Measurements from ENCODE around the gene BIRC3. TPM values are rescaled to one million over a fixed set of nuclear protein-coding genes. Genes with fewer than 3 reads are reported as not detected.
"Not testable (repeated sequence)": the region's sequence is repeated elsewhere in the genome, so short reads cannot be mapped to it uniquely, and the experiment has no call there.

BIRC3 gene
- total and polyA plus RNA-seq, 8 donors: 0.58 to 137 (median 44.8) TPM

DNA sequence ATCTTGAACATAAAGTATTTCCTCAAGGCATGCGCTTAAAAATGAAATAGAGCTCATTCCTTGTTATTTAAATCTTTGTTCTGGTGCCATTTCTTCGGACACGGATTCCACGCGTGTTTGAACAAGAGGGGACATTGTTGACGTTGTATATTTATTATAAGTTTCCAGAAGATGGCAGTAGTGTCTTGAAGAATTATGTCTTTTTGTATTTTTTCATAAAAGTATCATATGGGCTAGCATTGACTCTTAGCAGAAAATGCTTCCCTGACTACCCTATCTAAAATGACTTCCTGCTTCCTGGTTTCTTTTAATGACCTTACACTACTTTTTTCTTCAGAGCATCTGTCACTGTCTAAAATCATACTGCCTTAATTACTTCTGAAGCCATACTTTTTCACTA, 50.1 kb downstream of the BIRC3 start:
- no peak for TF ChIP-seq EP300 (IDR thresholded peaks at IDR 0.05)
- TF ChIP-seq POLR2A (IDR thresholded peaks at IDR 0.05): no peak
- TF ChIP-seq, protein P1, sequence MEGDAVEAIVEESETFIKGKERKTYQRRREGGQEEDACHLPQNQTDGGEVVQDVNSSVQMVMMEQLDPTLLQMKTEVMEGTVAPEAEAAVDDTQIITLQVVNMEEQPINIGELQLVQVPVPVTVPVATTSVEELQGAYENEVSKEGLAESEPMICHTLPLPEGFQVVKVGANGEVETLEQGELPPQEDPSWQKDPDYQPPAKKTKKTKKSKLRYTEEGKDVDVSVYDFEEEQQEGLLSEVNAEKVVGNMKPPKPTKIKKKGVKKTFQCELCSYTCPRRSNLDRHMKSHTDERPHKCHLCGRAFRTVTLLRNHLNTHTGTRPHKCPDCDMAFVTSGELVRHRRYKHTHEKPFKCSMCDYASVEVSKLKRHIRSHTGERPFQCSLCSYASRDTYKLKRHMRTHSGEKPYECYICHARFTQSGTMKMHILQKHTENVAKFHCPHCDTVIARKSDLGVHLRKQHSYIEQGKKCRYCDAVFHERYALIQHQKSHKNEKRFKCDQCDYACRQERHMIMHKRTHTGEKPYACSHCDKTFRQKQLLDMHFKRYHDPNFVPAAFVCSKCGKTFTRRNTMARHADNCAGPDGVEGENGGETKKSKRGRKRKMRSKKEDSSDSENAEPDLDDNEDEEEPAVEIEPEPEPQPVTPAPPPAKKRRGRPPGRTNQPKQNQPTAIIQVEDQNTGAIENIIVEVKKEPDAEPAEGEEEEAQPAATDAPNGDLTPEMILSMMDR (IDR thresholded peaks at IDR 0.05): peak in 1 of 7 experiments; percentile 17
- Histone ChIP-seq H3K27me3 (no peaks in the 10 kb centered on the region), H3K4me1 (peaks cover 0 to 13% (median 6%) of the 10 kb centered on the region in 4 donors), H3K9me3 (no peaks in the 10 kb centered on the region), H3K27ac (peak overlapping the region in 1 of 5 donors; percentile 4), H3K4me3 (no peak overlapping the region), H3K36me3 (peaks cover 29 to 64% (median 59%) of the 10 kb centered on the region in 4 donors)
- intact Hi-C loops (cut with DNase I; ENCODE audit: low total_unique reads): no loop called here
- WGBS, 5 donors: 19 to 40% (median 33%) methylated on average over 6 of the region's 6 CpGs
- DNase-seq: peak in 1 of 2 donors; percentile 43

DNA sequence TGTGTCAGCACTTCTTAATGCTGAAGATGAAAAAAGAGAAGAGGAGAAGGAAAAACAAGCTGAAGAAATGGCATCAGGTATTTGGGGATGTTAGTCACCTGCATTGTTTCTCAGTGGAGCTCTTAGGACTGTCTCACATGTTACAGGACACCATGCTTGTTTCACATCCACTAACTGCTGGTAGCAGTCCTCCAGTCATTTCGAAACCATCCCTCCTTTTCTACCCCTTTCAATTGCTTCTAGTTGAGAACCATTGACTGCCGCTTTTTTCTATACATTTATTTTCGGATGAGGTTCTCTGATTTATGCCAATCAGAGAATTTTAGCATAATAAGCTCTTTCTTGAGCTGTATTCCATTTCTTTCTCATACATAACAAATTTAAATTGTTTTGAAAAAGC, 51.2 kb downstream of the BIRC3 start:
- TF ChIP-seq POLR2AphosphoS5 (IDR thresholded peaks at IDR 0.05) (no peak), POLR2A (IDR thresholded peaks at IDR 0.05) (no peak), EP300 (IDR thresholded peaks at IDR 0.05) (no peak)
- TF ChIP-seq, protein P1 (IDR thresholded peaks at IDR 0.05): no peak
- Histone ChIP-seq H3K9me3 (no peaks in the 10 kb centered on the region), H3K36me3 (peaks cover 27 to 53% (median 49%) of the 10 kb centered on the region in 4 donors), H3K4me1 (peaks cover 0 to 13% (median 6%) of the 10 kb centered on the region in 4 donors), H3K4me3 (no peak overlapping the region), H3K27ac (no peak overlapping the region), H3K27me3 (no peaks in the 10 kb centered on the region)
- 88 to 95% (median 92%) methylated on average over 3 of the region's 3 CpGs for WGBS, 5 donors
- intact Hi-C loops (cut with DNase I; ENCODE audit: low total_unique reads): no loop called here
- no peak for DNase-seq

DNA sequence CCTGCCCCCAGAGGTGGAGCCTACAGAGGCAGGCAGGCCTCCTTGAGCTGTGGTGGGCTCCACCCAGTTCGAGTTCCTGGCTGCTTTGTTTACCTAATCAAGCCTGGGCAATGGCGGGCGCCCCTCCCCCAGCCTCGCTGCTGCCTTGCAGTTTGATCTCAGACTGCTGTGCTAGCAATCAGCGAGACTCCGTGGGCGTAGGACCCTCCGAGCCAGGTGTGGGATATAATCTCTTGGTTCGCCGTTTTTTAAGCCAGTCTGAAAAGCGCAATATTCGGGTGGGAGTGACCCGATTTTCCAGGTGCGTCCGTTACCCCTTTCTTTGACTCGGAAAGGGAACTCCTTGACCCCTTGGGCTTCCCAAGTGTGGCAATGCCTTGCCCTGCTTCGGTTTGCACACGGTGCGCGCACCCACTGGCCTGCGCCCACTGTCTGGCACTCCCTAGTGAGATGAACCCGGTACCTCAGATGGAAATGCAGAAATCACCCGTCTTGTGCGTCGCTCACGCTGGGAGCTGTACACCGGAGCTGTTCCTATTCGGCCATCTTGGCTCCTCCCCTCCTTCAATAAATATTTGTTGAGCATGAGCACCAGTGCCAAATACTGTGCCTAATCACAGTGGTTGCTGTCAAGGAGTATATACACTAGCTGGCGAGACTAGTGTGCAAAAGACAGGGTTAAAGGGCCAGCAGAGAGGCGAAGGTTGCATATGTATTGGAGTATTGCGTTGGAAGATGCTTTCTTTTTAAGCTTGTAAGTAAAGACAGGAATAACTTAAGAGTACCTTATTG, 57.5 kb downstream of the BIRC3 start:
- peaks cover 0 to 38% (median 35%) of the 10 kb centered on the region in 4 donors for H3K36me3 ChIP-seq
- intact Hi-C loops (cut with DNase I; ENCODE audit: low total_unique reads); H3K27me3 ChIP-seq; H3K9me3 ChIP-seq: not testable (repeated sequence)
- DNase-seq: peak in 1 of 2 donors; percentile 62
- peak overlapping the region in 2 of 4 donors; percentile 2 to 31 for H3K4me3 ChIP-seq
- TF ChIP-seq POLR2AphosphoS5 (IDR thresholded peaks at IDR 0.05): peak in 2 of 3 donors; percentile 23 to 40
- H3K4me1 ChIP-seq: peaks cover 0 to 23% (median 10%) of the 10 kb centered on the region in 4 donors
- 64 to 74% (median 69%) methylated on average over 28 to 31 of the region's 31 CpGs for WGBS, 5 donors
- H3K27ac ChIP-seq: peak overlapping the region in 2 of 5 donors; percentile 24 to 67

DNA sequence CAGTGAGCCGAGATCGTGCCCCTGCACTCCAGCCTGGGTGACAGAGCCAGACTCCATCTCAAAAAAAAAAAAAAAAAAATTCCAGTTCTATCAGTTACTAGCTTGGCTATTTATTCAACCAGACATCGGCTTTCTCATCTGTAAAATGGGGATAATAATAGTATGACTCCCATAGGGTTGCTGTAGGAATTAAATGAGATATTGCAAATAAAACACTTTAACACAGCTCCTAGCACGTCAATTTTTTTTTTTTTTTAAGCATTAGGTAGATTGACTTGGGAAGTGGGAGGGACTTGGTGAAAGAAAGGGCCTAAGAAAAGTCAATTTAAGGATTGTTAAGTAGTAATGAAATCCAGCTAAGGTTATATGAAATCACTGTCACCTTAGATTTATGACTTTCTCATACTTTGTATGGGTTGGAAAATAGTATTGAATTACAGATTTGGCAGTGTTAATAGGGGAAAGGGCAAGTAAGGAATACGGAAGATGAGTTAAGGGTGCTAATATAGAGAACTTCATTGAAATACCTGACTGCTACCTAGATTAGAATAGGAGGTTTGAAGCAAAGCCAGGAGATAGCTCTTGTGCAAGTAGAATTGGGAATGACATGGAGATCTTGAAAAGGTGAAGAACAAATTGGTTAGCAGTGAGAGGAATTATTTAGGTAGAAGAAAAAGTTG, 58.6 kb downstream of the BIRC3 start:
- no peaks in the 10 kb centered on the region for H3K27me3 ChIP-seq
- TF ChIP-seq EP300 (IDR thresholded peaks at IDR 0.05): no peak
- TF ChIP-seq POLR2AphosphoS5 (IDR thresholded peaks at IDR 0.05): no peak
- intact Hi-C loops (cut with DNase I; ENCODE audit: low total_unique reads): no loop called here
- 84 to 91% (median 88%) methylated on average over 5 of the region's 5 CpGs for WGBS, 5 donors
- no peak for DNase-seq
- H3K4me3 ChIP-seq: no peak overlapping the region
- H3K27ac ChIP-seq: peak overlapping the region in 1 of 5 donors; percentile 67
- H3K9me3 ChIP-seq: no peaks in the 10 kb centered on the region
- peaks cover 0 to 23% (median 10%) of the 10 kb centered on the region in 4 donors for H3K4me1 ChIP-seq
- peaks cover 3 to 49% (median 46%) of the 10 kb centered on the region in 4 donors for H3K36me3 ChIP-seq

DNA sequence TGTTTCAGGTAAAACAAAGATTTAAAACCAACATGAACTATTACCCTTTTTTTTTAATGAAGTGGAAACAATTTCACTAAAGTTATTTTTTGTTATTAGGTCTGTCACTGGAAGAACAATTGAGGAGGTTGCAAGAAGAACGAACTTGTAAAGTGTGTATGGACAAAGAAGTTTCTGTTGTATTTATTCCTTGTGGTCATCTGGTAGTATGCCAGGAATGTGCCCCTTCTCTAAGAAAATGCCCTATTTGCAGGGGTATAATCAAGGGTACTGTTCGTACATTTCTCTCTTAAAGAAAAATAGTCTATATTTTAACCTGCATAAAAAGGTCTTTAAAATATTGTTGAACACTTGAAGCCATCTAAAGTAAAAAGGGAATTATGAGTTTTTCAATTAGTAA, 60.6 kb downstream of the BIRC3 start:
- 65 to 86% (median 77%) methylated on average over 2 of the region's 2 CpGs for WGBS, 5 donors

More for the DNA sequence above, 60.6 kb downstream of the BIRC3 start:
- Histone ChIP-seq H3K36me3 (peaks cover 10 to 61% (median 59%) of the 10 kb centered on the region in 4 donors), H3K4me3 (no peak overlapping the region), H3K27ac (no peak overlapping the region), H3K9me3 (no peaks in the 10 kb centered on the region), H3K27me3 (no peaks in the 10 kb centered on the region), H3K4me1 (peaks cover 0 to 23% (median 10%) of the 10 kb centered on the region in 4 donors)
- intact Hi-C loops (cut with DNase I; ENCODE audit: low total_unique reads): no loop called here
- no peak for DNase-seq
- TF ChIP-seq EP300 (IDR thresholded peaks at IDR 0.05) (no peak), POLR2A (IDR thresholded peaks at IDR 0.05) (no peak), POLR2AphosphoS5 (IDR thresholded peaks at IDR 0.05) (no peak)
- TF ChIP-seq, protein P1 (IDR thresholded peaks at IDR 0.05): no peak

All from stomach (tissue), 9 donors.